HS-27A (cell line): ENCODE data around the gene CNN2.
"Not testable (repeated sequence)": the region's sequence is repeated elsewhere in the genome, so short reads cannot be mapped to it uniquely, and the experiment has no call there.

Experiments used
- DNase-seq: peaks from one replicate; pipeline ENCODE4 v3.0.0-alpha.2; 2012; ENCODE audit warnings: low read depth, missing footprints

CNN2 gene

GRCh38 chr19:1010586-1011510, 15.6 kb upstream of the CNN2 start:
- no peak for DNase-seq

GRCh38 chr19:1011831-1012333, 14.5 kb upstream of the CNN2 start:
- DNase-seq = no peak

GRCh38 chr19:1012334-1012733, 14.1 kb upstream of the CNN2 start:
- no peak for DNase-seq

- no peak for DNase-seq
These were observed 13.2 kb upstream of the CNN2 start for GRCh38 chr19:1013218-1013617.

GRCh38 chr19:1014161-1015060, 12.0 kb upstream of the CNN2 start:
- DNase-seq = no peak

GRCh38 chr19:1015061-1015781, 11.2 kb upstream of the CNN2 start:
- no peak for DNase-seq

GRCh38 chr19:1015782-1016646, 10.4 kb upstream of the CNN2 start:
- no peak for DNase-seq

- no peak for DNase-seq
These were observed 9.7 kb upstream of the CNN2 start for GRCh38 chr19:1016647-1017114.

GRCh38 chr19:1017115-1017905, 9.1 kb upstream of the CNN2 start:
- no peak for DNase-seq

GRCh38 chr19:1017906-1018305, 8.5 kb upstream of the CNN2 start:
- DNase-seq = no peak

GRCh38 chr19:1018393-1018792, 8.0 kb upstream of the CNN2 start:
- no peak for DNase-seq

- no peak for DNase-seq
These were observed 7.3 kb upstream of the CNN2 start for GRCh38 chr19:1018932-1019615.

- DNase-seq = no peak
These were observed 6.8 kb upstream of the CNN2 start for GRCh38 chr19:1019616-1019961.

GRCh38 chr19:1019980-1020867, 6.2 kb upstream of the CNN2 start:
- no peak for DNase-seq

- DNase-seq = peak; percentile 91
These were observed 5.5 kb upstream of the CNN2 start, which contains the start of gene TMEM259 for GRCh38 chr19:1020868-1021425. Gene TMEM259, minus strand, starts transcription at chr19:1021123. Its CDS starts 127 bp downstream, at chr19:1020996.

- DNase-seq = not testable (repeated sequence)
These were observed 2.6 kb upstream of the CNN2 start for GRCh38 chr19:1023883-1024188.

GRCh38 chr19:1025080-1025479, 1.3 kb upstream of the CNN2 start:
- not testable (repeated sequence) for DNase-seq
